GM18508 (cell line): Measurements from ENCODE around the gene TRIP6.

ENCODE experiments used
- ATAC-seq: cut with Tn5 transposase; IDR thresholded peaks from one replicate; pipeline ENCODE4 v1.9.1; 2021; ENCODE audit warnings: moderate number of reproducible peaks; ENCODE audit not compliant: insufficient read depth, unreplicated experiment

The TRIP6 gene, protein sequence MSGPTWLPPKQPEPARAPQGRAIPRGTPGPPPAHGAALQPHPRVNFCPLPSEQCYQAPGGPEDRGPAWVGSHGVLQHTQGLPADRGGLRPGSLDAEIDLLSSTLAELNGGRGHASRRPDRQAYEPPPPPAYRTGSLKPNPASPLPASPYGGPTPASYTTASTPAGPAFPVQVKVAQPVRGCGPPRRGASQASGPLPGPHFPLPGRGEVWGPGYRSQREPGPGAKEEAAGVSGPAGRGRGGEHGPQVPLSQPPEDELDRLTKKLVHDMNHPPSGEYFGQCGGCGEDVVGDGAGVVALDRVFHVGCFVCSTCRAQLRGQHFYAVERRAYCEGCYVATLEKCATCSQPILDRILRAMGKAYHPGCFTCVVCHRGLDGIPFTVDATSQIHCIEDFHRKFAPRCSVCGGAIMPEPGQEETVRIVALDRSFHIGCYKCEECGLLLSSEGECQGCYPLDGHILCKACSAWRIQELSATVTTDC

DNA sequence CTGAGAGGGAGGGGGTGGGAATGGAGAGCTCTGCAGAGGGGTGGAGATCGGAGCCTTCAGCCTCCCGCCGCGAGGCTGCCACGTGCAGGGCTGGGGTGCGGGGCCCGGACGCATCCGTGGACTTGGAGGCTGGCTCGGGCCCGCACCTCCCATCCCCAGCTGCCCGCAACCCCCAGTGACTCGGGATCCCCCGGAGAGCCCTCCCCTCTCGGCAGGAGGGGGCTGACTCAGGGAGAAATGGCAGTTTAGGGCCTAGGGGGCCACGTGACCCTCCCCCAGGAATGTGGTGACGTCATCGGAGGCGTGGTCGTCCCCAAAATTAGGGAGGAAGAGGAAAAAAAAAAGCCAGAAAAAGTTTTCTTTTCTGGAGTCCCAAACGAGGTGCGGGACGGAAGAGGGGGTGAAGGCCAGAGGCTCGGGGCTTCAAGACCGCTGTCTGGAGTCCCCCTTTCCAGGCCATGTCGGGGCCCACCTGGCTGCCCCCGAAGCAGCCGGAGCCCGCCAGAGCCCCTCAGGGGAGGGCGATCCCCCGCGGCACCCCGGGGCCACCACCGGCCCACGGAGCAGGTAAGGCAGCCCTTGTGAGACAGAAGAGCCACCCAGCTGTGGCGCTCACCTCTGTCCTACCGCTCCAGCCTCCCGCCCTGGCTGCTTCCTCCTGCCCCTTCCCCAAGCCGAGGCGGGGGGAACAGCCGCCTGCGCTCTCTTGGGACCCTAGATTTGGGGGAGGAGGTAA is at the start of gene TRIP6:
TRIP6 (plus strand) TSS at position 348 of the 736 bp plus-strand sequence; CDS start at position 459, 111 bp downstream.
- no peak for ATAC-seq

GRCh38 chr7:100818366-100818765 is 48.8 kb upstream of the TRIP6 start:
- ATAC-seq, result no peak

DNA sequence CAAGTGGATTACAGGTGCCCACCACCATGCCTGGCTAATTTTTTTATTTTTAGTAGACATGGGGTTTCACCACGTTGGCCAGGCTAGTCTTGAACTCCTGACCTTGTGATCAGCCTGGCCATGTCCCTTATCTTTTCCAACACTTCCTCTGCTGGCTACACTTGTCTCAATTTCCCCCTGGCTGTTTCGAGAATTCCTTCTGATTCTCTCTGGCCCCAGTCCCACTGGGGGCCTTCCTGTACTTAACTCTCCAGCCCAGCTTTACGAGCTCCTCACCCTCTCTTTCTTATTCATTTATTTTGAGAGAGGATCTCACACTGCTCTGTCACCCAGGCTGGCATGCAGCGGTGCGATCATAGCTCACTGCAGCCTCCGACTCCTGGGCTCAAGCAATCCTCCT is 48.4 kb upstream of the TRIP6 start:
- ATAC-seq, result no peak

DNA sequence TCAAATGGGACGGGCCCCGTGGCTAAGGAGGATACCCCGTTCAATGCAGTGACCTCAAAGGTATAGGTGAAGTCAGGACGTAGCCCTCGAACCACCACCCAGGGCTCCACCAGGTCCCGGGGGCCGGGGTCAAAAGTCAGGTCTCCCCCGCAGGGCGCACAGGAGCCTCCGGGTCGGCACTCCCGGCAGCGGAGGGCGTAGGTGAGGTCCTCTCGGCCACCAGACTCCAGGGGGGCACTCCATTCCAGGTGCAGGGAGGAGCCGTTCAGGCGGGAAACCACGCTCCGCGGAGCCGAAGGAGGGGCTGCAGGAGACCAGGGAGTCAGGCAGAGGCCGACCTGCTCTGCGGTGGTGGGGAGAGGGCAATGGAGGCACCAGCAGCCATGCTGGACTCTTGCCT is 47.6 kb upstream of the TRIP6 start:
- no peak for ATAC-seq

- no peak for ATAC-seq
Observed at GRCh38 chr7:100822236-100823139, 44.7 kb upstream of the TRIP6 start.

- no peak for ATAC-seq
Observed at GRCh38 chr7:100823140-100823525, 44.1 kb upstream of the TRIP6 start.

DNA sequence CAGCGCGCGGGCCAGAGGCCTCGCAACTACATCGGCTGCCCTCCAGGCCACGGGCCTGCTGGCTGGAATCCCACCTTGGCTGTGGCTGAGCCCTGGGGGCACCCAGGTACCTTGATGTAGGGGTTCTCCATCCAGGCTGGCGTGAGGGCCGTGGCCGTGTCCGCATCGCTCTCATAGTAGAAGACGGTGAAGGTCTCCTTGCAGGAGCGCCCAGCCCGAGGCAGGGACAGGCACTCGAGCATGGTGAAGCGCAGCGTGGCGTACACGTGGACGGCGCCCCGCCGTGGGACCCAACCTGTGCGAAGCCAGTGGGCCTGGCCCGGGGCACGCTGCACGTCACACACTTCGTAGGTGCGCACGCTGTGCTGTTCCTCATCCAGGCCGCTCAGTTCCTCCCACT is 43.7 kb upstream of the TRIP6 start:
- ATAC-seq, result no peak

- no peak for ATAC-seq
Observed at GRCh38 chr7:100824499-100825214, 42.5 kb upstream of the TRIP6 start.

DNA sequence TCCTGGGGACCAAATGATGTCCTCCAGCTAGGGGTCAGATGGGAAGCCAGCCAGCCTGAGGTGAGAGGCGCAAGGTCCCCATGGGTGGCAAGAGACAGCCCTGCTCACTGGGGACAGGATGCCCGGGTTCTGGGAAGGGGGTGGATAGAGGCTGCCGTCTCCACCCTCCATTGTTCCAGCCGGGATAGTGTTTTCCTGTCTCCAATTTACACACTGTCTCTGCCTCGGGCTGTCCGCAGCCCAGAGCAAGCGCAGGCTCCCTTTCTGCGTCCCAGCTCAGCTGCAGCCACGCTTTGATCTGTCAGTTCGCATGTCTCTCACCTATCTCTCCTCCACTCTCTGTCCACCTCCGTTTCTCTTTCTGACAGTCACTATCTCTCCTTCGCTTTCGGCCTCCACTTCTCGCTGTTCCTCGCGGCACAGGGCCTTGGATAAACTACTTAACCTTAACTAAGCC is 41.9 kb upstream of the TRIP6 start:
- ATAC-seq, result no peak

- no peak for ATAC-seq
Observed at GRCh38 chr7:100825751-100826513, 41.3 kb upstream of the TRIP6 start.

DNA sequence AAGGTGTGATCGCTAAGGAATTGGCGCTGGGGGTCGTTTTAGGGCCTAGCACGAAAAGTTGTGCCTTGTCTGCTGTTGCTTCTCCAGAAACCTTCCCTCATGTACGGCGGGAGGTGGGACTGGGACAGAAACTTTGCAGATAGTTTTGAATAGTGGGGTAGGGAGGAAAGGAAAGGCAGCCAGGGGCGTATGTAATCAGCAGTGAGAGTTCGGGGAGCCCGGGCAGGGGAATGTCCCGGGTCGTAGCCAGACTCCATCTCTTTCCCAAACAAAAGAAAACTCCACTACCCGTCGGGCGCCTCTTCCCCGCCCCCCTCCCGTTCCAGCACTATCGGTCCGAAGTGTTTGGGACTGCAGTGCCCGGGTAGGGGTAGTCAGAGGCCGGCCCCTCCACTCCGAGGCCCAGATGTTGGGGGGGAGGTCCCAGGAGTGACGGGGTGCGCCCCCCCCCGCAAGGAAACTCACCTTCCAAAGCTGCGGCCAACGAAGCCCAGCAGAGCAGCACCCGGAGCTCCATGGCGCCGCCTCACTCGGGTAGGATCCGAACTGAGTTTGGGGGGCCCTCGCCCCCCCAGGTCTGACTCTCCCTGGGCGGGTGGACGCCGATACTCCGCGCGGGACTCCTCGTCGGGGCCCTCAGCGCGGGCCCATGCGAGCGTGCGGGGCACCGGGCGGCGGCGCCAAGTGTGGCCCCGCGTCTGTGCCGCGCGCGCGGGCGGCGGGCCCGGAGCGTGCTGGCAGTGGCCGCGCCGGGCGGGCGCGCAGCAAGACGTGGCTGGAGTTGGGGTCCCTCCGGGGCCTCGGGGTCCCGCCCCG is 40.5 kb upstream of the TRIP6 start:
- no peak for ATAC-seq

- no peak for ATAC-seq
Observed at GRCh38 chr7:100827330-100828226, 39.6 kb upstream of the TRIP6 start, which contains the start of gene EPHB4. Gene EPHB4 (minus strand): TSS chr7:100827523. CDS start chr7:100827030, 493 bp downstream.

DNA sequence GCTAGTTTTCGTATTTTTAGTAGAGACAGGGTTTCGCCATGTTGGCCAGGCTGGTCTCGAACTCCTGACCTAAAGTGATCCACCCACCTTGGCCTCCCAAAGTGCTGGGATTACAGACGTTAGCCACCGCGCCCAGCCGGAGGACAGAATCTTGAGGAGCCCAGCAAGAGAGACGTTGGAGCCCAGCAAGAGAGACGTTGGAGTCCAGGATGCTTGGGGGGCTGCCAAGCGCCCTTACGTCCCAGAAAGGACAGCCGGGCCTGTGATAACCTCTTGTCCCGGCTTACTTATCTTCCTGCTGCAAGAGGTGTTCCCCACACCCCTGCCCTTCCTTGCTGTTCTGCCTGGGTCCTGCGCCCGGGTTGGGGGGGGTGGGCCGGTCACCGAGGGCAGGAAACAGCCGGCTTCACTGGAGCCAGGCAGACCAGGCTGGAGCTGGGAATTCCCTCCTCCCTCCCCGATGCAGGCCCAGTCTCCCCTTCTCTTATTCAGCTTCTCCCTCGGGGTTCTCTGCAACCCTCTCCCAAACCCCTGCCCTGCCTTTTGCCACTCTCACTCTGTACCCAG is 38.0 kb upstream of the TRIP6 start:
- no peak for ATAC-seq

DNA sequence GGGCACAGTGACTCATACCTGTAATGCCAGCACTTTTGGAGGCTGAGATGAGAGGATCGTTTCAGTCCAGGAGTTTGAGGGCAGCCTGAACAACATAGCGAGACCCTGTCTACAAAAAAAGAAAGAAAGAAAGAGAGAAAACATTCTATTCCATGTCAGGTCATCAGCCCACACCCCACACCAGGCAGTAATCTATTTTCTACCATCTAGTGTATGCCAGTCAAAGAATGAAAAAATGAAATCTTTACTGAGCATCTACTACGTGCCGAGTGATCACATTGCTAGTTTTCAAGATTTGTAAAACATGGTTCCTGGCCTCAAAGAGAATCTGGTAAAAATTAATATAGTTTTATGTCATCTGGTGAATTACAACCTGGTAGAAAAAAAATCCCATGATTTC is 36.8 kb upstream of the TRIP6 start:
- no peak for ATAC-seq

- ATAC-seq, result no peak
Observed at GRCh38 chr7:100832281-100832633, 34.9 kb upstream of the TRIP6 start.

DNA sequence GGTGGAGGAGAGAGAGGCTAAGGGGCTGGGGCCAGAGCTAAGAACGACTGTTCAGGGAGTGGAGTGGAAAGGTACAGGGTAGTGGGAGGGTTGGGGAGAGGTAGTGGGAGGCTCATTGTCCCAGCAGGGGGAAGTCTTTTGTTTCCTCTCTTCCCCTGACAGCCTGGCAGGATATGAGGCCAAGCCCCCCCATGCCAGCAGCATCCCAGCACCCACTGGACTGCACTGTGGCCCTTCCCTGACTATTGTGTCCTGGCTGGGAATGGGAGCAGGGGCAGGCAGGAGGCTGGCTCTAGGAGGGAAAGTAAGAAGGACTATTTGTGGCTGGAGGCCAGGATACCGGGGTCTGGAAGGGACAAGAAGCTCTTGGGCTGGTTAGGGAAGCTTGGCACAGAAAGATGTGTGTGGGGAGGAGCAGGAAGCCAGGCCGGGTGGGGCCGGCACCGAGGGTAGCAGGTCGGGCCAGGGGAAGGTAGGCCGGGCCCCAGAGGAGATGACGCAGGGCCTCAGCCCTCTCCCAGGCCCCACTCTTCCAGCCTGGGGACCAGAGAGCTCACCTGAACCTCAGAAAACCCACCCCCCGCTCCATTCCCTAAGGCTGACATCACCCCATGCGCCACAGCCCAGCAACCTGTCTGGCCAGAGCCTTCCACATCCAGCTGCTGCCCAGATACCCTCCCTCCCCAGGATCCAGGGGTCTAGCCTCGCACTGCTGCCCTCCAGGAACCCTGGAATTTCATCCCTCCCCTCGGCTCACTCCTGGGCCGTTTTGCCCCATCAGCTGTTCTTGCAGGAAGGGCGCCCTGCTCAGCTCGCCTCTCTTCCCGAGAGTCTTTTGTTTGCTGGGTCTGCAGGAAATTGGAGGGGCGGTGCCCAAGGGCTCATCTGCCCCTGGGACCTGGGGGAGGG is 31.0 kb upstream of the TRIP6 start:
- ATAC-seq, result no peak
